ENCODE results near the gene SPAG16. TPM values are rescaled to one million over a fixed set of nuclear protein-coding genes. Genes with fewer than 3 reads are reported as not detected.

Gene SPAG16
- total RNA-seq, 1 experiment from 2014 or later = 30.0 TPM

- Histone ChIP-seq H3K9me2 (ENCODE audit: insufficient read depth) (no peaks in the 10 kb centered on the region), H2AFZ (no peak overlapping the region), H3K79me2 (ENCODE audit: low read depth) (no peaks in the 10 kb centered on the region), H4K20me1 (ENCODE audit: insufficient read depth) (no peaks in the 10 kb centered on the region), H3K27me3 (ENCODE audit: insufficient read depth, low read depth) (no peaks in the 10 kb centered on the region), H3K4me2 (no peak overlapping the region), H3K27ac (no peak overlapping the region), H3K4me3 (no peak overlapping the region), H3F3A (ENCODE audit: insufficient read depth, low read depth) (no peaks in the 10 kb centered on the region), H3K4me1 (replicated peaks; ENCODE audit: insufficient read depth) (no peaks in the 10 kb centered on the region), H3K9me3 (ENCODE audit: insufficient read depth, low read depth) (no peaks in the 10 kb centered on the region), H3K36me3 (ENCODE audit: low read depth) (no peaks in the 10 kb centered on the region)
- BruUV-seq (replicated peaks) = no TSS peak
- POLR2A ChIA-PET (ENCODE audit: unreplicated experiment) = no interaction called here
- intact Hi-C loops (cut with micrococcal nuclease; ENCODE audit: unreplicated experiment) = no loop called here
- CTCF ChIA-PET = no interaction called here
- no peak for TF ChIP-seq CTCF (conservative IDR thresholded peaks at IDR 0.05)
- no peak for TF ChIP-seq EZH2 (IDR thresholded peaks at IDR 0.05; ENCODE audit: low read depth)
- DNase-seq = no peak
Measured at GRCh38 chr2:213419980-213420379, 135.7 kb downstream of the SPAG16 start.

- no TSS peak for BruUV-seq (replicated peaks)
- Histone ChIP-seq H3K4me1 (replicated peaks; ENCODE audit: insufficient read depth) (no peaks in the 10 kb centered on the region), H3K4me2 (no peak overlapping the region), H3K27ac (no peak overlapping the region), H2AFZ (no peak overlapping the region), H3F3A (ENCODE audit: insufficient read depth, low read depth) (no peaks in the 10 kb centered on the region), H3K9me2 (ENCODE audit: insufficient read depth) (no peaks in the 10 kb centered on the region), H3K4me3 (no peak overlapping the region), H3K79me2 (ENCODE audit: low read depth) (no peaks in the 10 kb centered on the region), H3K27me3 (ENCODE audit: insufficient read depth, low read depth) (no peaks in the 10 kb centered on the region), H4K20me1 (ENCODE audit: insufficient read depth) (no peaks in the 10 kb centered on the region), H3K9me3 (ENCODE audit: insufficient read depth, low read depth) (no peaks in the 10 kb centered on the region), H3K36me3 (ENCODE audit: low read depth) (no peaks in the 10 kb centered on the region)
- ChIA-PET POLR2A (ENCODE audit: unreplicated experiment) (no interaction called here), CTCF (interaction anchor here (0.6 kb wide), 1 partner anchor 1583 kb away, joined by 4 read pairs; no protein-coding TSS in a partner anchor)
- intact Hi-C loops (cut with micrococcal nuclease; ENCODE audit: unreplicated experiment) = no loop called here
- TF ChIP-seq EZH2 (IDR thresholded peaks at IDR 0.05; ENCODE audit: low read depth) = no peak
- DNase-seq = no peak
Measured at GRCh38 chr2:213420828-213421385, 136.6 kb downstream of the SPAG16 start.

- Histone ChIP-seq H3K9me2 (ENCODE audit: insufficient read depth) (no peaks in the 10 kb centered on the region), H3K4me3 (no peak overlapping the region), H2AFZ (no peak overlapping the region), H3K36me3 (ENCODE audit: low read depth) (no peaks in the 10 kb centered on the region), H3K9me3 (ENCODE audit: insufficient read depth, low read depth) (no peaks in the 10 kb centered on the region), H3K79me2 (ENCODE audit: low read depth) (no peaks in the 10 kb centered on the region), H3K27me3 (ENCODE audit: insufficient read depth, low read depth) (no peaks in the 10 kb centered on the region), H3F3A (ENCODE audit: insufficient read depth, low read depth) (no peaks in the 10 kb centered on the region), H4K20me1 (ENCODE audit: insufficient read depth) (no peaks in the 10 kb centered on the region), H3K4me1 (replicated peaks; ENCODE audit: insufficient read depth) (no peaks in the 10 kb centered on the region), H3K27ac (no peak overlapping the region), H3K4me2 (no peak overlapping the region)
- ChIA-PET CTCF (no interaction called here), POLR2A (ENCODE audit: unreplicated experiment) (no interaction called here)
- intact Hi-C loops (cut with micrococcal nuclease; ENCODE audit: unreplicated experiment) = no loop called here
- BruUV-seq (replicated peaks) = no TSS peak
- DNase-seq = no peak
- TF ChIP-seq CTCF (conservative IDR thresholded peaks at IDR 0.05) = no peak
- no peak for TF ChIP-seq EZH2 (IDR thresholded peaks at IDR 0.05; ENCODE audit: low read depth)
Measured at GRCh38 chr2:213422211-213422610, 137.9 kb downstream of the SPAG16 start.

GRCh38 chr2:213425618-213426017, 141.4 kb downstream of the SPAG16 start:
- Histone ChIP-seq H3F3A (ENCODE audit: insufficient read depth, low read depth) (no peaks in the 10 kb centered on the region), H3K36me3 (ENCODE audit: low read depth) (no peaks in the 10 kb centered on the region), H2AFZ (no peak overlapping the region), H4K20me1 (ENCODE audit: insufficient read depth) (no peaks in the 10 kb centered on the region), H3K4me1 (replicated peaks; ENCODE audit: insufficient read depth) (no peaks in the 10 kb centered on the region), H3K9me2 (ENCODE audit: insufficient read depth) (no peaks in the 10 kb centered on the region), H3K27me3 (ENCODE audit: insufficient read depth, low read depth) (no peaks in the 10 kb centered on the region), H3K79me2 (ENCODE audit: low read depth) (no peaks in the 10 kb centered on the region), H3K9me3 (ENCODE audit: insufficient read depth, low read depth) (no peaks in the 10 kb centered on the region), H3K4me2 (no peak overlapping the region), H3K4me3 (no peak overlapping the region), H3K27ac (no peak overlapping the region)
- TF ChIP-seq CTCF (conservative IDR thresholded peaks at IDR 0.05) (no peak), EZH2 (IDR thresholded peaks at IDR 0.05; ENCODE audit: low read depth) (no peak)
- intact Hi-C loops (cut with micrococcal nuclease; ENCODE audit: unreplicated experiment) = no loop called here
- no TSS peak for BruUV-seq (replicated peaks)
- ChIA-PET CTCF (no interaction called here), POLR2A (ENCODE audit: unreplicated experiment) (no interaction called here)
- no peak for DNase-seq

Data from PC-9 (cell line).